OCI-LY7 (cell line): ENCODE measurements around the gene TAMALIN. TPM values are rescaled to one million over a fixed set of nuclear protein-coding genes. Genes with fewer than 3 reads are reported as not detected.

Experiments used
- BruUV-seq: library from RNA; stranded (reverse); fragments of 400-500 nt; replicated peaks from 2 replicates; lab custom pipeline; 2021; lab: Mats Ljungman, UMichigan
- CTCF ChIA-PET: fragments of 300-600 bp; sonication (Branson Sonifier 250); formaldehyde crosslinking; loops from one replicate; lab custom pipeline; 2022; ENCODE audit warnings: antibody characterized with exemption; ENCODE audit not compliant: unreplicated experiment; lab: Charles Lee
- POLR2A ChIA-PET: fragments of 300-600 bp; sonication (Branson Sonifier 250); formaldehyde crosslinking; loops from one replicate; lab custom pipeline; 2022; ENCODE audit warnings: antibody characterized with exemption; lab: Charles Lee
- DNase-seq: peaks from one replicate; pipeline ENCODE4 v3.0.0-alpha.2; 2015; ENCODE audit warnings: low spot score
- H2AFZ ChIP-seq: fragments of 200-600 bp; sonication (generic), shearing (Covaris generic); 2 replicates; pipeline ENCODE4 v1.6.1; 2014; ENCODE audit warnings: mild to moderate bottlenecking, antibody characterized with exemption, low read length, moderate library complexity
- H3K27ac ChIP-seq: fragments of 200-600 bp; sonication (generic); 2 replicates; pipeline ENCODE4 v1.5.1; 2014; ENCODE audit warnings: mixed run types, low read depth, mild to moderate bottlenecking, moderate library complexity, low read length, inconsistent platforms; ENCODE audit not compliant: poor library complexity, severe bottlenecking
- H3K36me3 ChIP-seq: fragments of 200-600 bp; sonication (generic); 2 replicates; pipeline ENCODE4 v1.6.1; 2014; ENCODE audit warnings: mild to moderate bottlenecking, antibody characterized with exemption, low read length, moderate library complexity, mixed read lengths; ENCODE audit not compliant: insufficient read depth
- H3K4me1 ChIP-seq: fragments of 200-600 bp; sonication (generic); 2 replicates; pipeline ENCODE4 v1.5.1; 2014; ENCODE audit warnings: mild to moderate bottlenecking, low read length; ENCODE audit not compliant: insufficient read depth, poor library complexity, severe bottlenecking
- H3K4me2 ChIP-seq: fragments of 200-600 bp; sonication (generic); 2 replicates; pipeline ENCODE4 v1.6.1; 2014; ENCODE audit warnings: mild to moderate bottlenecking, low read length
- H3K4me3 ChIP-seq: fragments of 200-600 bp; sonication (generic); 2 replicates; pipeline ENCODE4 v1.5.1; 2014; ENCODE audit warnings: mild to moderate bottlenecking, low read depth, low read length; ENCODE audit not compliant: poor library complexity, severe bottlenecking
- H3K79me2 ChIP-seq: fragments of 200-600 bp; sonication (generic); 2 replicates; pipeline ENCODE4 v1.6.1; 2016; ENCODE audit warnings: low read depth, mild to moderate bottlenecking, low read length, moderate library complexity, mixed read lengths; ENCODE audit not compliant: insufficient read depth
- H3K9me2 ChIP-seq: fragments of 200-600 bp; sonication (generic); 2 replicates; pipeline ENCODE4 v1.6.1; 2016; ENCODE audit warnings: mild to moderate bottlenecking, low read length, mixed read lengths; ENCODE audit not compliant: insufficient read depth
- H3K9me3 ChIP-seq: fragments of 200-600 bp; sonication (generic); 2 replicates; pipeline ENCODE4 v1.6.1; 2014; ENCODE audit warnings: mild to moderate bottlenecking, mixed run types, low read length, mixed read lengths
- H4K20me1 ChIP-seq: fragments of 200-600 bp; sonication (generic); 2 replicates; pipeline ENCODE4 v1.6.1; 2014; ENCODE audit warnings: mild to moderate bottlenecking, antibody characterized with exemption, low read length, moderate library complexity, mixed read lengths; ENCODE audit not compliant: insufficient read depth
- EZH2phosphoT487 ChIP-seq: fragments of 200-600 bp; sonication (generic); IDR thresholded peaks from 2 replicates; pipeline ENCODE4 v1.6.1; 2018; ENCODE audit warnings: low read depth, borderline replicate concordance, mild to moderate bottlenecking, mixed run types, antibody characterized with exemption, low read length, moderate library complexity, mixed read lengths
- intact Hi-C: fragments of 100-400 bp; cut with micrococcal nuclease; formaldehyde crosslinking; loops from one replicate; pipeline ENCODE4 v1.10.0; 2022; ENCODE audit not compliant: unreplicated experiment
- total RNA-seq, 2 experiments: library from RNA; depleted of rRNA in 1 of 2; stranded (reverse); fragments of >200 nt in 1 of 2; shearing (Covaris generic) in 1 of 2; gene quantifications; 2 replicates each; pipeline ENCODE4 v1.2.3, GENCODE V29; 2014 to 2022
- TF ChIP-seq, protein P1 (sequence below): fragments of 200-600 bp; sonication (generic); conservative IDR thresholded peaks from 2 replicates; pipeline ENCODE4 v1.5.1; 2014; ENCODE audit warnings: mild to moderate bottlenecking, antibody characterized with exemption, low read length, moderate library complexity, mixed read lengths

Gene TAMALIN
- total RNA-seq, 2 experiments from 2014 or later = 0.66 to 1.3 TPM

- CTCF ChIA-PET = no interaction called here
- intact Hi-C loops = no loop called here
These were observed 33.2 kb upstream of the TAMALIN start for GRCh38 chr12:51973560-51973959.

DNA sequence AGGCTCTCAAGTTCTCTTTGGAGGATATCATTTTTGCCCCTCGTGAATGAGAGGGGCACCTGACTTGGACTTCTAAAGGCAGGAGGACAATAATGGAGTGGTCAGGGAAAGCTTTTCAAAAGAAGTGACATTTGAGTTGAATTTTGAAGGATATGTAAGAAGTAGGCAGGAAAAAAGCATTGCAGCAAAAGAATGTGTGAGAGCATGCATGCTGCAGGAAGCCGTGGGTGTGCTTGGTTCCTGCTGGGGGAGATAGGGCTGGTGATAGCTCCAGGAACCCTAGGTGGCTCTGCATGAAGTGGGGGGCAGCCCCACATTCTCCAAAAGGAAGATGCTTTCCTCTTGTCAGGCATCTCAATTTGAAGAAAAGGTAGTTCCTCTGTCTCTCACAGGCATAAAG is 32.1 kb upstream of the TAMALIN start:
- TF ChIP-seq, protein P1, sequence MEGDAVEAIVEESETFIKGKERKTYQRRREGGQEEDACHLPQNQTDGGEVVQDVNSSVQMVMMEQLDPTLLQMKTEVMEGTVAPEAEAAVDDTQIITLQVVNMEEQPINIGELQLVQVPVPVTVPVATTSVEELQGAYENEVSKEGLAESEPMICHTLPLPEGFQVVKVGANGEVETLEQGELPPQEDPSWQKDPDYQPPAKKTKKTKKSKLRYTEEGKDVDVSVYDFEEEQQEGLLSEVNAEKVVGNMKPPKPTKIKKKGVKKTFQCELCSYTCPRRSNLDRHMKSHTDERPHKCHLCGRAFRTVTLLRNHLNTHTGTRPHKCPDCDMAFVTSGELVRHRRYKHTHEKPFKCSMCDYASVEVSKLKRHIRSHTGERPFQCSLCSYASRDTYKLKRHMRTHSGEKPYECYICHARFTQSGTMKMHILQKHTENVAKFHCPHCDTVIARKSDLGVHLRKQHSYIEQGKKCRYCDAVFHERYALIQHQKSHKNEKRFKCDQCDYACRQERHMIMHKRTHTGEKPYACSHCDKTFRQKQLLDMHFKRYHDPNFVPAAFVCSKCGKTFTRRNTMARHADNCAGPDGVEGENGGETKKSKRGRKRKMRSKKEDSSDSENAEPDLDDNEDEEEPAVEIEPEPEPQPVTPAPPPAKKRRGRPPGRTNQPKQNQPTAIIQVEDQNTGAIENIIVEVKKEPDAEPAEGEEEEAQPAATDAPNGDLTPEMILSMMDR = no peak
- TF ChIP-seq EZH2phosphoT487 = no peak

More at GRCh38 chr12:51973560-51973959, 33.2 kb upstream of the TAMALIN start:
- Histone ChIP-seq H3K36me3 (no peaks in the 10 kb centered on the region), H3K4me3 (no peak overlapping the region), H3K9me2 (no peaks in the 10 kb centered on the region), H3K9me3 (no peaks in the 10 kb centered on the region), H4K20me1 (0 out of 2 replicates have a peak, but pooled peaks cover 9% of the 10 kb centered on the region), H3K27ac (no peak overlapping the region), H3K4me1 (peaks cover 23% of the 10 kb centered on the region), H2AFZ (no peak overlapping the region), H3K4me2 (no peak overlapping the region), H3K79me2 (no peaks in the 10 kb centered on the region)
- POLR2A ChIA-PET = no interaction called here
- BruUV-seq = no TSS peak
- DNase-seq = no peak
- TF ChIP-seq EZH2phosphoT487 = no peak
- TF ChIP-seq, protein P1 = no peak

DNA sequence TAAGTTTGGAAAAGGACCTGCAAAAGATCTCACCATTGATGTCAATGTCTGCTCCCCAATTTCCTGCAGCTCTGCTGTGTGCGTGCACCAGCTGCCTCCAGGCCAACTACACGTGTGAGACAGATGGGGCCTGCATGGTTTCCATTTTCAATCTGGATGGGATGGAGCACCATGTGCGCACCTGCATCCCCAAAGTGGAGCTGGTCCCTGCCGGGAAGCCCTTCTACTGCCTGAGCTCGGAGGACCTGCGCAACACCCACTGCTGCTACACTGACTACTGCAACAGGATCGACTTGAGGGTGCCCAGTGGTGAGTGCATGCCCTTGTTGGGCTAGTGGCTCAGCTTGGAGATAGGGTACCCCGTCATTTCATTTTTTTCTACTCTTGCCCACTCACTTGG is 31.6 kb upstream of the TAMALIN start:
- no peak for TF ChIP-seq EZH2phosphoT487
- TF ChIP-seq, protein P1 = no peak
- H3K4me3 ChIP-seq = no peak overlapping the region
- H3K9me2 ChIP-seq = no peaks in the 10 kb centered on the region
- H3K4me1 ChIP-seq = peaks cover 23% of the 10 kb centered on the region
- ChIA-PET POLR2A (interaction anchor here (0.7 kb wide), 1 partner anchor 619 kb away, joined by 3 read pairs; no protein-coding TSS in a partner anchor), CTCF (no interaction called here)
- H4K20me1 ChIP-seq = 0 out of 2 replicates have a peak, but pooled peaks cover 9% of the 10 kb centered on the region
- BruUV-seq = no TSS peak
- H3K4me2 ChIP-seq = no peak overlapping the region
- H3K27ac ChIP-seq = no peak overlapping the region
- no peaks in the 10 kb centered on the region for H3K9me3 ChIP-seq
- no peak overlapping the region for H2AFZ ChIP-seq
- no peaks in the 10 kb centered on the region for H3K79me2 ChIP-seq
- no peaks in the 10 kb centered on the region for H3K36me3 ChIP-seq
- intact Hi-C loops = no loop called here
- no peak for DNase-seq

More for the DNA sequence above, 32.1 kb upstream of the TAMALIN start:
- no peak overlapping the region for H2AFZ ChIP-seq
- no peak for DNase-seq
- H3K9me2 ChIP-seq = no peaks in the 10 kb centered on the region
- intact Hi-C loops = no loop called here
- CTCF ChIA-PET = no interaction called here
- no peak overlapping the region for H3K4me3 ChIP-seq
- 0 out of 2 replicates have a peak, but pooled peaks cover 9% of the 10 kb centered on the region for H4K20me1 ChIP-seq
- H3K4me2 ChIP-seq = no peak overlapping the region
- no peaks in the 10 kb centered on the region for H3K9me3 ChIP-seq
- no TSS peak for BruUV-seq
- no peaks in the 10 kb centered on the region for H3K36me3 ChIP-seq
- no peak overlapping the region for H3K27ac ChIP-seq
- POLR2A ChIA-PET = interaction anchor here (0.7 kb wide), 1 partner anchor 619 kb away, joined by 3 read pairs; no protein-coding TSS in a partner anchor
- no peaks in the 10 kb centered on the region for H3K79me2 ChIP-seq
- H3K4me1 ChIP-seq = peaks cover 23% of the 10 kb centered on the region
